BE2C (cell line): ENCODE results near the gene POC1B.

Experiments used
- DNase-seq: peaks from one replicate; pipeline ENCODE4 v3.0.0-alpha.2; 2020
- H3K27me3 ChIP-seq: fragments of 250-450 bp; sonication (Bioruptor Pico); 2 replicates; pipeline ENCODE4 v1.5.1; 2020; ENCODE audit warnings: mild to moderate bottlenecking
- H3K36me3 ChIP-seq: fragments of 250-450 bp; sonication (Bioruptor Pico); 2 replicates; pipeline ENCODE4 v1.5.1; 2020; ENCODE audit warnings: mild to moderate bottlenecking
- H3K4me1 ChIP-seq: fragments of 250-450 bp; sonication (Bioruptor Pico); 2 replicates; pipeline ENCODE4 v1.5.1; 2020
- H3K4me3 ChIP-seq: 2 replicates; pipeline ENCODE4 v1.5.1; 2011; ENCODE audit warnings: low read depth, low read length
- H3K9me3 ChIP-seq: fragments of 250-450 bp; sonication (Bioruptor Pico); 2 replicates; pipeline ENCODE4 v1.5.1; 2020
- CTCF ChIP-seq: IDR thresholded peaks from 2 replicates; pipeline ENCODE4 v1.5.1; 2012; ENCODE audit warnings: mild to moderate bottlenecking, low read depth, low read length

Gene POC1B

DNA sequence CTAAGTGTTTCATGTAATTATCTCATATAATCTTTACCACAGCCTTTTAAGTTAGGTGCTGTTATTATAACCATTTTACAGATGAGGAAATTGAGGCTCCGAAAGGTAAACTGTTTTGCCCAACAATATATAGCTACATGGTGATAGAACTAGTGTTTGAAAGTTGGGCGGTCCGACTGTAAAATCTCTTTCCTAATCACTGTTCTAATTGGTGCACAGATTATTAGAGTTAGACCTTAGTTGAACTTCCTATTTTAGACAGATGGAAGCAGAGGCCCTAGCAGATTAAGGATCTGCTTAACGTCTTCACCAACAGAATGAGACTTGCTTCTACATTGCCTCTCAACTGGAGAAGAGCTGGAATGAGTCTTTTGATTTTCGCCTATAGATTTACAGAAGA lies 143.5 kb downstream of the POC1B start:
- H3K4me1 ChIP-seq = peaks cover 9% of the 10 kb centered on the region
- no peak overlapping the region for H3K4me3 ChIP-seq
- no peaks in the 10 kb centered on the region for H3K9me3 ChIP-seq
- H3K36me3 ChIP-seq = no peaks in the 10 kb centered on the region
- TF ChIP-seq CTCF = no peak
- no peak for DNase-seq
- H3K27me3 ChIP-seq = no peaks in the 10 kb centered on the region

DNA sequence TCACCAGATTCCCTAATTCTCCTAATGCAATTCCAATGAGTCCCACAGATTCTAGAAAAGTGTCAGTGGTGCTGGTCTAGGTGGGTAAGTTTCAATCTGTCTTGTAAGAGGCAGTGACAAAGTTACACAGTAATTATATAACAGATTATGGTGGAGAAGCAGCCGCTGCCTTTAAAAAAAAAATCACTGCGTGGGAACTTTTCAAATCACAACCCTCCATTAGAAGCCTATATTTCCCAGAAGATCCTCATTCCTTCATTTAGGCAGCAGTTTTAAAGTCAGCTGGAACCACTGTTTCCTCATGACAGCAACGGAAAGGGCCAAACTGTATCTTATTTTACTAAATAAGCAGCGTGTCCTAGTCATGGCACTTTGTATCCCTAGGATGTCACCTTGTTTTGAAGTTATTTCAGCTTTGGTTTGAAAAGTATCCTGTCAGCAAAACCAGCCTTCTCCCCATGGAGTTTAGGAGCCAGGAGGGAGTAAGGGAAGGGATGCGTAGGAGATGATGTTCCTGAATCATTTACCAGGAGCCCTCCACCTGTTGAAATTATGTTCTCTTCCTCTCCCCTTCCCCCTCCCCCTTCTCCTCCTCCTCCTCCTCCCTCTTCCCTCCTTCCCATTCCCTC lies 145.9 kb downstream of the POC1B start:
- Histone ChIP-seq H3K4me3 (no peak overlapping the region), H3K27me3 (no peaks in the 10 kb centered on the region), H3K4me1 (peaks cover 9% of the 10 kb centered on the region), H3K36me3 (no peaks in the 10 kb centered on the region), H3K9me3 (no peaks in the 10 kb centered on the region)
- TF ChIP-seq CTCF = no peak
- no peak for DNase-seq

DNA sequence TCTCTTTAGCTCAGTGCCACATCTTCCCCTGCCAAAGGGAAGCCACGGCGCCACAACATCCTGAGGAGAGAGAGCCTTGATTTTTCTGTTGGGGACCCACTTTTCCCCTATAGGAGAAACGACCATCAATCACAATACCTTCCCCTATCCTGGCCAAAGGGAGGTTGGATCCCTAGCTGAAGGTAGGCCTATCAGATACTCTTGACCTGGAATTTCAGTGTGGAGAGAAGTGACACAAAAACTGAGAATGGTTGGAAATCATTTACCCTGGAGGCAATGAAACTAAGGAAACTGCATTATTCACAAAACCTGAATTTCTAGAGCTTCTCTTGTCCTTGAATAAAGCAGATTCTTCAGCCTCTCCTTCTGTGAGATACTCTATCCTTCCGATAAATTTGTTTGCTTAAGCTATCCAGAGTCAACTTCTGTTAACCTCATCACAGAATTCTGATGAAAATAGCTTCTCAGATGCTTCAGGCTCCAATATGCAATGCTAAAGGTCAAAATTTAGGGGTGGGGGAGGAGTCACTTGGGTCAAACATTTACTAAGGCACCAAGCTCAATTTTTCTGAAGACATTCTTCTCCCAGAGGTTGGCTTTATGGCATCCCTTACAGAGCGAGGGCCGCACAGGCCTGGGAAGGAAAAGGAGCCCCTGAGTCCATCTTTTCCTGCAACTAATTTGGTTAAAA lies 146.6 kb downstream of the POC1B start:
- H3K27me3 ChIP-seq = no peaks in the 10 kb centered on the region
- no peak for DNase-seq
- TF ChIP-seq CTCF = no peak
- no peaks in the 10 kb centered on the region for H3K9me3 ChIP-seq
- no peaks in the 10 kb centered on the region for H3K36me3 ChIP-seq
- no peak overlapping the region for H3K4me3 ChIP-seq
- peaks cover 6% of the 10 kb centered on the region for H3K4me1 ChIP-seq

- no peak for DNase-seq
- TF ChIP-seq CTCF = no peak
- H3K4me1 ChIP-seq = no peaks in the 10 kb centered on the region
- no peak overlapping the region for H3K4me3 ChIP-seq
- no peaks in the 10 kb centered on the region for H3K27me3 ChIP-seq
- no peaks in the 10 kb centered on the region for H3K9me3 ChIP-seq
- H3K36me3 ChIP-seq = no peaks in the 10 kb centered on the region
These were observed 149.0 kb downstream of the POC1B start for GRCh38 chr12:89376844-89377243.

DNA sequence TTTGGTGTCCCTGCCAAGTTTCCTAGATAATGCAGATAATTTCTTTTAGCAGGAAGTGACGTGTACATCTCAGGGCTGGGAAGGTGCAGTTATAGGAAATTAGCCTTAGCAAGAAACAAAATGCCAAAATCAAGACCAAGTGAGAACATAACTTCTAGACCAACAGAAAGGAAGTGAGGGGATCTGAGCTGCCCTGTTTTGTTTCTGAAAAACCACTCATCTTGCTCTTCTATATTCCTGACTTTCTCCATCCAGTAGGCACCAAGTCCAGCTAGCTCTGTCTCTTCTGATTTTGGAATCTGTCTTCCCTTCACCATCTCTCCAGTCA lies 149.7 kb downstream of the POC1B start:
- Histone ChIP-seq H3K27me3 (no peaks in the 10 kb centered on the region), H3K4me1 (no peaks in the 10 kb centered on the region), H3K9me3 (no peaks in the 10 kb centered on the region), H3K36me3 (no peaks in the 10 kb centered on the region), H3K4me3 (no peak overlapping the region)
- DNase-seq = no peak
- no peak for TF ChIP-seq CTCF

DNA sequence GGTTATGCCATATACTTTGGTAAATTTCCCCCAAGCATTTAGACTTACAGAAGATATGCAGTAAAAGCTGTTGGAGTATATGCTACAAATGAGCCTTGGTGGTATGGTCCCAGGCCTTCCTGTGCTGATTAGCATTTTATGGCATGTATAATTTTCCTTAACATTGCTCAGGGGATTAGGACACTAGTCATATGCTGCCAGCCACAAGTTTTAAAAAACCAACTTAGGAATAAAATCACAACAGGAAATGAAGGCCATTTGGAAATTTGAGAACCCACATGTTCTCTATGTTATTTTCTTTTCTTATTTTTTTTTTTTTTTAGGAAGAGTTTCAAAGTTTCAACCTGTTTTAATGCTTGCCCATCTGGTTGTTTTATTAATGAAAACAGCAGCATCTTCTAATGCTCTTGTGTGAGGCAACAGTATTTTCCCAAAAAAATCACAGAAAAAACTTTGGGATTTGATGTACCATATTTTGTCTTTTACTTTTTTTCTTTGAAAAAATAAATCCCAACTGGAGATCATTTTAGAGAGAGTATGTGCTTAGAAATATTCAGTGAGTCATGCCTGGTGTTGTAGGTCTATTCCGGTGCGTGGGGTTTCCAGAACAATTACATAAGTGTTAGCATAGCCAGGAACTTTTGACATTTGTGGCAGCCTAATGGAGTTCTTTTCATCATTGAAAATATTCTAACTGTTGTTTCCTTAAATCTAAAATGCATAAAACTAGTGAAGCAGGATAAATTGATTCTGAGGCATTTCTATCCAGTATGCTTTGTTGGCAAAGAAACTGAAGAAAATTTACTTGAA lies 151.9 kb downstream of the POC1B start:
- no peaks in the 10 kb centered on the region for H3K4me1 ChIP-seq
- H3K9me3 ChIP-seq = no peaks in the 10 kb centered on the region
- no peak for DNase-seq
- H3K4me3 ChIP-seq = no peak overlapping the region
- no peak for TF ChIP-seq CTCF
- no peaks in the 10 kb centered on the region for H3K36me3 ChIP-seq
- H3K27me3 ChIP-seq = no peaks in the 10 kb centered on the region
